GM12878 (cell line): ENCODE results near the gene IFRD1. TPM values are rescaled to one million over a fixed set of nuclear protein-coding genes. Genes with fewer than 3 reads are reported as not detected.

Source experiments
- ATAC-seq: fragments of 200-7000 bp; cut with Tn5 transposase; 3 replicates; pipeline ENCODE4 v1.9.1; 2020; ENCODE audit warnings: mild to moderate bottlenecking, moderate library complexity
- BruUV-seq: library from RNA; stranded (reverse); fragments of 400-500 nt; replicated peaks from 2 replicates; lab custom pipeline; 2021; lab: Mats Ljungman, UMichigan
- CTCF ChIA-PET: fragments of 300-600 bp; sonication (Branson Sonifier 250); formaldehyde crosslinking; extraction: SDS; loops from one replicate; lab custom pipeline; 2021; ENCODE audit warnings: inconsistent platforms; lab: Yijun Ruan, JAX
- POLR2A ChIA-PET: fragments of 350-600 bp; formaldehyde crosslinking; extraction: SDS; loops from one replicate; lab custom pipeline; 2021; ENCODE audit warnings: inconsistent platforms; lab: Charles Lee
- RAD21 ChIA-PET: fragments of 300-600 bp; sonication (Branson Sonifier 250); formaldehyde crosslinking; loops from one replicate; lab custom pipeline; 2023; ENCODE audit warnings: antibody characterized with exemption; ENCODE audit not compliant: unreplicated experiment; lab: Charles Lee
- SMC1A ChIA-PET: fragments of 300-600 bp; sonication (Branson Sonifier 250); formaldehyde crosslinking; loops from one replicate; lab custom pipeline; 2023; ENCODE audit not compliant: unreplicated experiment, uncharacterized antibody; lab: Charles Lee
- DNase-seq: peaks from one replicate; pipeline ENCODE4 v3.0.0-alpha.2; 2011; ENCODE audit warnings: low read depth, low spot score
- FAIRE-seq: peaks from 3 replicates; lab custom pipeline; 2011; peaks lifted over from hg19 to GRCh38; lab: Jason Lieb, UNC
- H2AFZ ChIP-seq: 2 replicates; pipeline ENCODE4 v1.6.0; 2011; ENCODE audit warnings: low read depth, low read length, control low read depth; ENCODE audit not compliant: control insufficient read depth
- H3K27ac ChIP-seq: 2 replicates; pipeline ENCODE4 v1.5.1; 2011; ENCODE audit warnings: control low read depth; ENCODE audit not compliant: control insufficient read depth, insufficient read depth
- H3K27me3 ChIP-seq, 2 experiments: replicated peaks in 1 of 2; 2 replicates each; pipeline versions ENCODE4 v1.6.0 to v1.6.1; 2011; ENCODE audit warnings: low read length in 1 of 2; ENCODE audit not compliant: control insufficient read depth in 2 of 2, insufficient read depth in 2 of 2
- H3K36me3 ChIP-seq, 2 experiments: 2 replicates each; pipeline ENCODE4 v1.5.1; 2011; ENCODE audit warnings: low read length in 1 of 2; ENCODE audit not compliant: control insufficient read depth in 2 of 2, insufficient read depth in 2 of 2
- H3K4me1 ChIP-seq: 2 replicates; pipeline ENCODE4 v1.6.1; 2011; ENCODE audit warnings: mild to moderate bottlenecking, low read length, moderate library complexity, mixed read lengths; ENCODE audit not compliant: control insufficient read depth, insufficient read depth
- H3K4me2 ChIP-seq: 2 replicates; pipeline ENCODE4 v1.6.0; 2011; ENCODE audit warnings: control low read depth; ENCODE audit not compliant: control insufficient read depth, insufficient read depth
- H3K4me3 ChIP-seq: fragments of 200-600 bp; sonication (generic); 2 replicates; pipeline ENCODE4 v1.5.1; 2016
- H3K79me2 ChIP-seq: 2 replicates; pipeline ENCODE4 v1.6.0; 2011; ENCODE audit warnings: low read length; ENCODE audit not compliant: control insufficient read depth, insufficient read depth
- H3K9ac ChIP-seq: 2 replicates; pipeline ENCODE4 v1.8.0; 2011; ENCODE audit warnings: low read length, control low read depth, mixed read lengths; ENCODE audit not compliant: control insufficient read depth, insufficient read depth
- H3K9me3 ChIP-seq: replicated peaks from 3 replicates; pipeline ENCODE4 v1.5.1; 2011; ENCODE audit warnings: mild to moderate bottlenecking, low read length; ENCODE audit not compliant: control insufficient read depth, insufficient read depth
- H4K20me1 ChIP-seq: 2 replicates; pipeline ENCODE4 v1.6.0; 2011; ENCODE audit not compliant: control insufficient read depth, insufficient read depth
- ATF7 ChIP-seq: fragments of 450-650 bp; IDR thresholded peaks from 2 replicates; pipeline ENCODE4 v1.6.1; 2016; ENCODE audit warnings: low read depth, mild to moderate bottlenecking
- BACH1 ChIP-seq: fragments of 450-650 bp; IDR thresholded peaks from 2 replicates; pipeline ENCODE4 v1.6.1; 2017; ENCODE audit warnings: mild to moderate bottlenecking, borderline replicate concordance
- CBX3 ChIP-seq: fragments of 200-600 bp; sonication (generic); IDR thresholded peaks from 2 replicates; pipeline ENCODE4 v1.6.1; 2016; ENCODE audit warnings: low read depth, borderline replicate concordance
- ESRRA ChIP-seq: IDR thresholded peaks from 2 replicates; pipeline ENCODE4 v1.6.1; 2012; ENCODE audit warnings: mild to moderate bottlenecking, low read length, improper control_type of control experiment
- GATAD2B ChIP-seq: fragments of 450-650 bp; conservative IDR thresholded peaks from 2 replicates; pipeline ENCODE4 v1.6.1; 2017; ENCODE audit warnings: low read depth, mild to moderate bottlenecking, moderate library complexity
- ZBED1 ChIP-seq: IDR thresholded peaks from 2 replicates; pipeline ENCODE4 v1.6.1; 2016; ENCODE audit warnings: borderline replicate concordance
- ZNF384 ChIP-seq: IDR thresholded peaks from 2 replicates; pipeline ENCODE4 v1.6.1; 2012; ENCODE audit warnings: low read depth, mild to moderate bottlenecking, low read length, improper control_type of control experiment, borderline replicate concordance
- WGBS: methylation state at CpG from one replicate; pipeline ENCODE4 v1.1.6; 2016; ENCODE audit warnings: low lambda C conversion rate; ENCODE audit not compliant: insufficient replicate concordance, insufficient coverage; ENCODE audit errors: missing lambda C conversion rate; 5-methylcytosine and 5-hydroxymethylcytosine counted together
- in situ Hi-C: fragments of 300-500 bp; cut with MboI; formaldehyde crosslinking; loops from 9 replicates; pipeline ENCODE4 v1.14.3; 2018; ENCODE audit warnings: mixed read lengths
- intact Hi-C: fragments of 100-400 bp; cut with micrococcal nuclease; formaldehyde crosslinking; loops from one replicate; pipeline ENCODE4 v1.14.2; 2022; ENCODE audit not compliant: unreplicated experiment
- polyA plus RNA-seq, 11 experiments: library from polyadenylated mRNA; depleted of rRNA in 4 of 11; unstranded in 6 of 11; stranded (reverse) in 5 of 11; fragments of >200 nt; fragmentation: Nextera tagmentation in 4 of 11; fragmentation: Illumina TruSeq in 1 of 11; extraction: Ambion mirVana in 4 of 11; extraction: Trizol in 1 of 11; gene quantifications; 1 replicate in 1 of 11; 2 replicates in 10 of 11; pipeline versions ENCODE4 v1.2.1 to v1.2.3, GENCODE V29; 2011 to 2016; ENCODE audit warnings: inconsistent platforms in 2 of 11, missing spikeins in 2 of 11, low read depth in 1 of 11
- total RNA-seq, 4 experiments: library from RNA; depleted of rRNA in 3 of 4; stranded (reverse); fragments of >200 nt in 3 of 4; fragmentation: Illumina TruSeq in 1 of 4; extraction: Trizol in 1 of 4; gene quantifications; 2 replicates each; pipeline versions ENCODE4 v1.2.1 to v1.2.3, GENCODE V29; 2013 to 2021
- TF ChIP-seq, protein P1 (sequence below): fragments of 150-350 bp; IDR thresholded peaks from 2 replicates; pipeline ENCODE4 v1.6.1; 2014; ENCODE audit warnings: mild to moderate bottlenecking, low read depth, low read length
- TF ChIP-seq, protein P2 (sequence below): fragments of 450-650 bp; IDR thresholded peaks from 2 replicates; pipeline ENCODE4 v1.6.1; 2018; ENCODE audit warnings: mild to moderate bottlenecking, low read depth, moderate library complexity; ENCODE audit not compliant: partially characterized antibody

The IFRD1 gene
- total and polyA plus RNA-seq, 10 of the 15 experiments (the other 5 are each of a cell fraction or from before 2014, with no cell fraction given), result 9.6 to 31.1 (median 19.9) TPM

DNA sequence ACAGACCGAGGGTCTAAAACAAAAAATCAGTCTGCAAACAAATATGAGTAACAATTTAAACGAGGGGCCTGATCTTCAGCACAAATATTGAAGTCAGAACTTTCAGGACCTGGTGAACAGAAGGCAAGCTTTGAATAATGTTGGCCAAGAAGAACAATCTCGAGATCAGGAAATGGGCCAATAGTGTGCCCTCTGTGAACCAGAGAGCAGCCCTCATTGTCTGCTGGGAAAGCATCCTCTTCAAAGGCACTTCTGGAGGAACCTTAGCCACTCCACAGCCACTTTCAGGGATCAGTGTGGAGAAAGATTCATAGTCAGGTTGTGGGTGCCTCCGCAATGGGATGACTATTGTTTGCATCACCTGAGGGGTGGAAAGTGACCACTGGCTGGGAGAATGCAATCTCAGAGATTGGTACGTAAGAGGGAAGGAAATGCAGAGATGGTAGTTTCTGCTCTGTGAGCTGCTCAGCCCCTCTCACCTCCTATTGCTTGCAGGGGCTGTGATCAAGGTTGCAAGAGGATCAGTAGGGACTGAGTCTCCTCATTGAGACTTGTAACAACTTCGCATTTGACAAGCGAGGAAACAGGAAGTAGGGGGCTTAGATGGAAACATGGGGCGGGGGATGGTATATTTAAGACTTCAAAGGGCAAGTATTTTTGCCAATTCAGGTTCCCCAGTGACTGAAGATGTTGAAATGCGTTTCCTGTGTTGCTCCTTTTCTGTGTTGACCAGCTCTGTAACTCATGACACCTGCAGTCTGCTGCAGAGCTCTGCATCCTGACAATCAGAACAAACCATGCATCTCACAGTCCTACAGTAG is 28.4 kb upstream of the IFRD1 start:
- Histone ChIP-seq H3K4me2 (no peak overlapping the region), H3K27ac (no peak overlapping the region), H3K27me3 (no peaks in the 10 kb centered on the region), H3K4me1 (peaks cover 8% of the 10 kb centered on the region; the same call in 1 of the 2 replicates), H3K4me3 (no peak overlapping the region), H3K79me2 (no peaks in the 10 kb centered on the region), H4K20me1 (no peaks in the 10 kb centered on the region), H3K9me3 (no peaks in the 10 kb centered on the region), H2AFZ (peak overlapping the region; percentile 41), H3K36me3 (no peaks in the 10 kb centered on the region)
- BruUV-seq, result no TSS peak
- CTCF ChIA-PET, result interaction anchor here (1.3 kb wide), 1 partner anchor 31 kb away, joined by 3 read pairs; no protein-coding TSS in a partner anchor
- no peak for ATAC-seq
- POLR2A ChIA-PET, result interaction anchor here (0.5 kb wide), 1 partner anchor 61 kb away, joined by 3 read pairs; no protein-coding TSS in a partner anchor
- 38% methylated on average over 9 of the region's 9 CpGs for WGBS
- RAD21 ChIA-PET, result no interaction called here
- in situ Hi-C loops, result no loop called here
- no peak for TF ChIP-seq ESRRA
- TF ChIP-seq ZNF384, result no peak
- TF ChIP-seq CBX3, result no peak
- TF ChIP-seq BACH1, result no peak
- TF ChIP-seq GATAD2B, result no peak
- TF ChIP-seq, protein P1, sequence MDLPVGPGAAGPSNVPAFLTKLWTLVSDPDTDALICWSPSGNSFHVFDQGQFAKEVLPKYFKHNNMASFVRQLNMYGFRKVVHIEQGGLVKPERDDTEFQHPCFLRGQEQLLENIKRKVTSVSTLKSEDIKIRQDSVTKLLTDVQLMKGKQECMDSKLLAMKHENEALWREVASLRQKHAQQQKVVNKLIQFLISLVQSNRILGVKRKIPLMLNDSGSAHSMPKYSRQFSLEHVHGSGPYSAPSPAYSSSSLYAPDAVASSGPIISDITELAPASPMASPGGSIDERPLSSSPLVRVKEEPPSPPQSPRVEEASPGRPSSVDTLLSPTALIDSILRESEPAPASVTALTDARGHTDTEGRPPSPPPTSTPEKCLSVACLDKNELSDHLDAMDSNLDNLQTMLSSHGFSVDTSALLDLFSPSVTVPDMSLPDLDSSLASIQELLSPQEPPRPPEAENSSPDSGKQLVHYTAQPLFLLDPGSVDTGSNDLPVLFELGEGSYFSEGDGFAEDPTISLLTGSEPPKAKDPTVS, result no peak
- TF ChIP-seq, protein P2, sequence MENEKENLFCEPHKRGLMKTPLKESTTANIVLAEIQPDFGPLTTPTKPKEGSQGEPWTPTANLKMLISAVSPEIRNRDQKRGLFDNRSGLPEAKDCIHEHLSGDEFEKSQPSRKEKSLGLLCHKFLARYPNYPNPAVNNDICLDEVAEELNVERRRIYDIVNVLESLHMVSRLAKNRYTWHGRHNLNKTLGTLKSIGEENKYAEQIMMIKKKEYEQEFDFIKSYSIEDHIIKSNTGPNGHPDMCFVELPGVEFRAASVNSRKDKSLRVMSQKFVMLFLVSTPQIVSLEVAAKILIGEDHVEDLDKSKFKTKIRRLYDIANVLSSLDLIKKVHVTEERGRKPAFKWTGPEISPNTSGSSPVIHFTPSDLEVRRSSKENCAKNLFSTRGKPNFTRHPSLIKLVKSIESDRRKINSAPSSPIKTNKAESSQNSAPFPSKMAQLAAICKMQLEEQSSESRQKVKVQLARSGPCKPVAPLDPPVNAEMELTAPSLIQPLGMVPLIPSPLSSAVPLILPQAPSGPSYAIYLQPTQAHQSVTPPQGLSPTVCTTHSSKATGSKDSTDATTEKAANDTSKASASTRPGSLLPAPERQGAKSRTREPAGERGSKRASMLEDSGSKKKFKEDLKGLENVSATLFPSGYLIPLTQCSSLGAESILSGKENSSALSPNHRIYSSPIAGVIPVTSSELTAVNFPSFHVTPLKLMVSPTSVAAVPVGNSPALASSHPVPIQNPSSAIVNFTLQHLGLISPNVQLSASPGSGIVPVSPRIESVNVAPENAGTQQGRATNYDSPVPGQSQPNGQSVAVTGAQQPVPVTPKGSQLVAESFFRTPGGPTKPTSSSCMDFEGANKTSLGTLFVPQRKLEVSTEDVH, result no peak
- no peak for TF ChIP-seq ATF7
- TF ChIP-seq ZBED1, result no peak
- TF ChIP-seq, all 136 proteins: peak for 0
- intact Hi-C loops, result no loop called here
- no peak for DNase-seq
- peak; percentile 44 for FAIRE-seq
- SMC1A ChIA-PET, result interaction anchor here (1.2 kb wide), 1 partner anchor 25 kb away, joined by 3 read pairs; no protein-coding TSS in a partner anchor
- no peak overlapping the region for H3K9ac ChIP-seq
